Tibial nerve (tissue), 3 donors: ENCODE measurements around the gene GGA3.

ENCODE experiments used
- POLR2A ChIP-seq, 2 donors: fragments of 450-650 bp; IDR thresholded peaks; one replicate each; pipeline ENCODE4 v1.6.1; 2017; ENCODE audit warnings: antibody characterized with exemption in 2 of 2, mild to moderate bottlenecking in 2 of 2, moderate library complexity in 2 of 2
- TF ChIP-seq, protein P1 (sequence below), 5 experiments: fragments of 200-600 bp in 3 of 5; fragments of 450-650 bp in 2 of 5; sonication (generic) in 3 of 5; IDR thresholded peaks; one replicate each; pipeline ENCODE4 v1.5.1; 2016 to 2019; ENCODE audit warnings: antibody characterized with exemption in 5 of 5, mild to moderate bottlenecking in 3 of 5, moderate library complexity in 2 of 5

DNA sequence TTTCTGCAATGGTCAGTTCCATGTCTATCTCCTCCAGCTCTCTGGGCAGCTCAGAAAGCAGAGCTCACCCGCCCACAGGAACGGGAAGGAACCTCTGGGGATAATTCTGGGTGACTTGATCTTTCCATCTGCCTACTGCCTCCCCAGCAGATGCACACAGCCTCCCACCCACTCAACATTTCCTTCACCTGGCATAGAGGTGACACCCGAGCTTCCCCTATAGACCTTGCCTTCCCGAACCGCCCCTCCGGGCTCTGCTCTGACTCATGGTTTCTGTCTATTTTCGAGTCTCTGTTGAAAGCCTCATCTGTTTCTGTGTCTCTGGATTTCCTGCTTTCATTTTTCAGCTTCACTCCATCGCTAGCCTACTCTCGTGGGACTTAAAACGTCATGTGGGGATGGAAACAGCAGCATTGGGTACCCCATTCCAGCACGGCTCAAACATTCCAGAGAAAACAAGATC, 11.4 kb downstream of the GGA3 start:
- TF ChIP-seq, protein P1, sequence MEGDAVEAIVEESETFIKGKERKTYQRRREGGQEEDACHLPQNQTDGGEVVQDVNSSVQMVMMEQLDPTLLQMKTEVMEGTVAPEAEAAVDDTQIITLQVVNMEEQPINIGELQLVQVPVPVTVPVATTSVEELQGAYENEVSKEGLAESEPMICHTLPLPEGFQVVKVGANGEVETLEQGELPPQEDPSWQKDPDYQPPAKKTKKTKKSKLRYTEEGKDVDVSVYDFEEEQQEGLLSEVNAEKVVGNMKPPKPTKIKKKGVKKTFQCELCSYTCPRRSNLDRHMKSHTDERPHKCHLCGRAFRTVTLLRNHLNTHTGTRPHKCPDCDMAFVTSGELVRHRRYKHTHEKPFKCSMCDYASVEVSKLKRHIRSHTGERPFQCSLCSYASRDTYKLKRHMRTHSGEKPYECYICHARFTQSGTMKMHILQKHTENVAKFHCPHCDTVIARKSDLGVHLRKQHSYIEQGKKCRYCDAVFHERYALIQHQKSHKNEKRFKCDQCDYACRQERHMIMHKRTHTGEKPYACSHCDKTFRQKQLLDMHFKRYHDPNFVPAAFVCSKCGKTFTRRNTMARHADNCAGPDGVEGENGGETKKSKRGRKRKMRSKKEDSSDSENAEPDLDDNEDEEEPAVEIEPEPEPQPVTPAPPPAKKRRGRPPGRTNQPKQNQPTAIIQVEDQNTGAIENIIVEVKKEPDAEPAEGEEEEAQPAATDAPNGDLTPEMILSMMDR (IDR thresholded peaks at IDR 0.05): no peak
- TF ChIP-seq POLR2A (IDR thresholded peaks at IDR 0.05): no peak
